Measurements from ENCODE around the gene SEM1. TPM values are rescaled to one million over a fixed set of nuclear protein-coding genes. Genes with fewer than 3 reads are reported as not detected.

The SEM1 gene
- total and polyA plus RNA-seq, 2 of the 4 experiments (the other 2 are of a cell fraction) = 17.2 to 38.0 TPM

DNA sequence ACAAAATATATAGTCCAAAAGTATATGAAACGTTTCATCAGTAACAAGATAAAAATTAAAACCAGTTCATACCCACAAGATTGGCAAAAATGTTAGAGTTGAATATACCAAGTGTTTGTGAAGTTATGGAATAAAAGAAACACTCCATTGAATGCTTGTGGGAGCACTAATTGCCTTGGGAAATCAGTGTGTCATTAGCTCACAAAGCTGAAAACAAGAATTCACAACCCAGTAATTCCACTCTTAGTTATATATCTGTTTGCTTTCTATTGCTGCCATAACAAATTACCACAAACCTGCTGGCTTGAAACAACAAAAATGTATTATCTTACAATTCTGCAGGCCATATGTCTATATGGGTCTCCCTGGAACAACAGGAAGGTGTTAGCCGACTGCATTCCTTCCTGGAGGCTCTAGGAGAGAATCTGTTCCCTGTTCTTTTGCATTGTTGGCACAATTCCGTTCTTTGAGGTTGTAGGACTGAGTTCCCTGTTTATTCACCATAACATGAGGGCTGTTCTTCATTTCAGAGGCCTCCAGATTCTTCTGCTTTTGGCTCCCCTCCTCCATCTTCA, 45.7 kb downstream of the SEM1 start:
- H3K27ac ChIP-seq (ENCODE audit: insufficient read depth, low read length) = no peak overlapping the region
- no peak overlapping the region for H3K4ac ChIP-seq (ENCODE audit: low read depth, low read length)
- H3K27me3 ChIP-seq (ENCODE audit: control insufficient read depth, insufficient read depth, low read length) = no peaks in the 10 kb centered on the region
- H2AFZ ChIP-seq (replicated peaks; ENCODE audit: low read length, poor library complexity) = no peak overlapping the region
- no peaks in the 10 kb centered on the region for H3K9me1 ChIP-seq (ENCODE audit: insufficient read depth, low read length)
- no peaks in the 10 kb centered on the region for H4K20me1 ChIP-seq (ENCODE audit: insufficient read depth, low read length)
- H3K14ac ChIP-seq (replicated peaks; ENCODE audit: low read depth, low read length) = no peak overlapping the region
- no peaks in the 10 kb centered on the region for H3K36me3 ChIP-seq (ENCODE audit: control insufficient read depth, insufficient read depth, low read length)
- no peak overlapping the region for H4K5ac ChIP-seq (ENCODE audit: low read depth, low read length)
- H3K4me2 ChIP-seq (ENCODE audit: low read depth, low read length) = no peak overlapping the region
- H3K9me3 ChIP-seq (ENCODE audit: control insufficient read depth, insufficient read depth, low read length) = no peaks in the 10 kb centered on the region
- H3K56ac ChIP-seq (ENCODE audit: extremely low read depth, insufficient read depth, low read length) = no peak overlapping the region
- POLR2A ChIA-PET (ENCODE audit: unreplicated experiment) = no interaction called here
- H2BK15ac ChIP-seq (ENCODE audit: low read depth, low read length) = no peak overlapping the region
- H4K8ac ChIP-seq (ENCODE audit: low read depth in 2 of 2, low read length in 2 of 2) = no peak overlapping the region
- no CpG with 5 or more reads among the region's 3 CpGs for whole genome bisulfite sequencing, 2 experiments (ENCODE audit: extremely low coverage in 2 of 2, insufficient read length in 1 of 2)
- H2AK9ac ChIP-seq (replicated peaks; ENCODE audit: low read depth, low read length, poor library complexity) = no peak overlapping the region
- no peak overlapping the region for H3K9ac ChIP-seq (ENCODE audit: low read depth, low read length)
- H3K79me1 ChIP-seq (ENCODE audit: low read depth in 1 of 2, low read length in 2 of 2) = no peaks in the 10 kb centered on the region
- no peak overlapping the region for H3K4me3 ChIP-seq (ENCODE audit: insufficient read depth, low read depth, low read length)
- BruUV-seq (replicated peaks) = no TSS peak
- intact Hi-C loops (cut with micrococcal nuclease) = no loop called here
- ATAC-seq (ENCODE audit: low read depth) = no peak
- no peak for DNase-seq
- TF ChIP-seq, protein P1, sequence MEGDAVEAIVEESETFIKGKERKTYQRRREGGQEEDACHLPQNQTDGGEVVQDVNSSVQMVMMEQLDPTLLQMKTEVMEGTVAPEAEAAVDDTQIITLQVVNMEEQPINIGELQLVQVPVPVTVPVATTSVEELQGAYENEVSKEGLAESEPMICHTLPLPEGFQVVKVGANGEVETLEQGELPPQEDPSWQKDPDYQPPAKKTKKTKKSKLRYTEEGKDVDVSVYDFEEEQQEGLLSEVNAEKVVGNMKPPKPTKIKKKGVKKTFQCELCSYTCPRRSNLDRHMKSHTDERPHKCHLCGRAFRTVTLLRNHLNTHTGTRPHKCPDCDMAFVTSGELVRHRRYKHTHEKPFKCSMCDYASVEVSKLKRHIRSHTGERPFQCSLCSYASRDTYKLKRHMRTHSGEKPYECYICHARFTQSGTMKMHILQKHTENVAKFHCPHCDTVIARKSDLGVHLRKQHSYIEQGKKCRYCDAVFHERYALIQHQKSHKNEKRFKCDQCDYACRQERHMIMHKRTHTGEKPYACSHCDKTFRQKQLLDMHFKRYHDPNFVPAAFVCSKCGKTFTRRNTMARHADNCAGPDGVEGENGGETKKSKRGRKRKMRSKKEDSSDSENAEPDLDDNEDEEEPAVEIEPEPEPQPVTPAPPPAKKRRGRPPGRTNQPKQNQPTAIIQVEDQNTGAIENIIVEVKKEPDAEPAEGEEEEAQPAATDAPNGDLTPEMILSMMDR (conservative IDR thresholded peaks at IDR 0.05; ENCODE audit: low read depth, low read length) = no peak
- no peak overlapping the region for H4K91ac ChIP-seq (ENCODE audit: insufficient read depth, low read depth, low read length)
- H3K4me1 ChIP-seq (ENCODE audit: control insufficient read depth, insufficient read depth, low read length) = no peaks in the 10 kb centered on the region
- no peak overlapping the region for H3K18ac ChIP-seq (ENCODE audit: low read depth, low read length)
- no peak overlapping the region for H2BK5ac ChIP-seq (ENCODE audit: low read depth, low read length, poor library complexity, severe bottlenecking)
- CTCF ChIA-PET = no interaction called here
- no peak overlapping the region for H2BK20ac ChIP-seq (ENCODE audit: low read depth, low read length)
- no peak overlapping the region for H3K23ac ChIP-seq (ENCODE audit: low read depth, low read length)
- in situ Hi-C loops (cut with MboI; ENCODE audit: low sequenced_read_pairs) = no loop called here
- H2AK5ac ChIP-seq (ENCODE audit: low read depth, low read length) = no peak overlapping the region
- H2BK120ac ChIP-seq (ENCODE audit: low read depth, low read length) = no peak overlapping the region
- dilution Hi-C loops (cut with HindIII; ENCODE audit: low sequenced_read_pairs, unreplicated experiment) = no loop called here
